GM19351 (cell line): ENCODE measurements around the gene CCDC92.

ENCODE experiments used
- ATAC-seq: cut with Tn5 transposase; IDR thresholded peaks from one replicate; pipeline ENCODE4 v1.9.1; 2021; ENCODE audit warnings: mild to moderate bottlenecking, moderate library complexity; ENCODE audit not compliant: unreplicated experiment

Gene CCDC92

DNA sequence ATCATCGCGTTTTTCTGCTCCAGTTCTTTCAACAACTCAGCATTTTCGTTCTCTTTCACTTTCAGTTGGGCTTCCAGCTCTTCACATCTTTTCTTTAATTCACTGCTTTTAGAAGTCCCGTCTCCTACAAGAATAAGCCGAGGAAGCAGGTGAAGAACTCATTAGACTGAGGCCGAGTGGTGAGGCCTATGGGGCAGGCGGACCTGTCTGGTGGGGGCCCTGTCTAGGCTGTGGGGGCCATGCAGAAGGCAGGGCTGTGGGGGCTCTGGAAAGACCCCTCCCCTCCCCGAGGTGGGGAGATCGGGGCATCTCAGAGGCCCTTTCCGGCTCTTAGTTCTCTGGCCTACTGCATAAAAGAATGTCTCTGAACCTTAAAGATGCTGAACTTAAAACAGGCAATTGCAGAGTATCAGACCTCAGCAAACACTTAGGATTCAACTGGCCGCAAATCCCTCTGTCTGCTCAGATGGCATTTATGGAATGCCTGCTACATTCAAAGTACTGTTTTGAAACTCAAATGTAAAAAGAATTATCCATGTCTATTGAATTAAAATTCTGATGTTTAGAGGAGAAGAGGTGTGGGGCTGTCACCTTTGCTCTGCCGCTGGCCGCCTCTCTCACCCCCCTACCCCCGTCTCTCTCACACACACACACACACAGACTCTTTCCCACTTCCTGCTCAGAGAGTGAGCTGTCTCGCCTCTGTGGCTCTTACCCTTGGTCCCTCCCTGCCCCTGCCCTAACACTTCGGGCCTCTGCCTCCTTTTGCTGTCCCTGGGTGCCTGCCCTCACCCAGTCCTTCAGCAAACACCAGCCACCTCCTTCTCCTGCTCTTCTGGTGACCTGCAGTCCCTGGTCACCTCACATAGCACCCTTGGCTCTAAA is 34.7 kb downstream of the CCDC92 start:
- ATAC-seq: no peak

GRCh38 chr12:123936956-123937706 is 35.5 kb downstream of the CCDC92 start:
- no peak for ATAC-seq

DNA sequence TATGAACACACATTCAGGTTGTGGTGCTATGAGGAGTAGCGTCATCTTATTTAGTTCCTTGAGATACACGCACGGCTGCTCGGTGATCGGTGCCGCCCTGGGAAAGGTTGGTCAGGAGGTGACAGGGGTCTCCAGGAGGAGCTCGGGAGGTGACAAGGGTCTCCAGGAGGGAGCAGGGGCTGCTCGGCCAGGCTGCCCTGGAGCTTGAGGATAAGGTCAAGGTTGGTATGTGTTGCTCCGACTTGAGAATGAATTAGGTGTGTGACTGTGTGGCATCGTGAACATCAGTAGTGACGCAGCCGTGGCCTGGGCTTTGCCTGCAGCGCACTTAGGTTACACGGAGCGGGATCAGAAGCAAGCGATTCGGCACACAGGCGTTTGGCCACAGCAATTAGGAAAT is 36.2 kb downstream of the CCDC92 start:
- no peak for ATAC-seq

- no peak for ATAC-seq
Measured at GRCh38 chr12:123935956-123936355, 36.7 kb downstream of the CCDC92 start.

DNA sequence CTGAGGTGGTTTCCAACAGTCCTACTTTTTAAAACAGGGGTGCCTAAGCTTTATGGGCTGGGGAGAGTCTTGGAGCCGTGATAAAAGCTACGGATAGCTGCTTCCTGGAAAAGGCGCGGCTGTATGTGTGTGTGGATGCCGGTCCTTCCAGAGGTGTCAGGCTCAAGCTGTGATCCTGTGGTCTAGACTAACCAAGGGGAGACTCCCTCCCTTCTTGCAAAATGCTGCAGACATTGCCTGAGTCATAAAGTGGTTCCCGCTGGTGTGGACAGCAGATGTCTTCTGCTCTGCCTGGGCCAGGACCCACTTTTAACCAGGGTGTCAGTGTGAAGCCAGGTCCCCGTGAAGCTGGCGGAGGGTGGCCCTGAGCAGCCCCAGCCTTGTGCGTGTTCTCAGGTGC is 37.8 kb downstream of the CCDC92 start:
- no peak for ATAC-seq

DNA sequence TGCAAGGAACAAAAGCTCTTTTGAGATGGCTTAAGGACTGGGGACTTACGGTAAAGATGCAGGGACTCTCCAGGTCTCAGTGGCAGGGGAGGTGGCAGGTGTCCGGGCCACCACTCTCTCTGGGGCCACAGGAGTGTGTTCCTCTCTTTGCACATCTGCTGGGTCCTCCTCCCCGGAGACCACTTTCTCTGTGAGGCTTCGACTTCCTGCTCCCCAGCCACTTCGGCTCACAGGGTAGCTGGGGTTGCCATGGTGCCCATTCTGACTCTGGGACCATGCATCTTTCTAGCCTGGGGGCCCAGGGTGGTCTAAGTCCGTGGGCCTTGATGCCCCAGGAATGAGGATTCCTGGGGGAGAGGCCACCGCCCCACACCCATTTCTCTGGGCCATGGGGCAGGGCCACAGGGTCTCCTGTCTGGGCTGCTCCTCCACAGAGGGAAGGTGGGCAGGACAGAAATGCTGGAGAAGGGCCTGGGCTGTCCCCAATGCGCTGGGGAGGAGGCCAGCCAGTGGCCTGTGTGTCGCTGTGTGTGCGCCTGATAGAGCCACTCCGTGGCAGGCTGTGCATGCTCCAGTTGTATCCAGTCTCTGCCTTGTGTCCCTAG is 38.5 kb downstream of the CCDC92 start:
- no peak for ATAC-seq

- no peak for ATAC-seq
Measured at GRCh38 chr12:123933214-123933613, 39.4 kb downstream of the CCDC92 start.

GRCh38 chr12:123931686-123932321 is 40.8 kb downstream of the CCDC92 start:
- ATAC-seq: no peak

DNA sequence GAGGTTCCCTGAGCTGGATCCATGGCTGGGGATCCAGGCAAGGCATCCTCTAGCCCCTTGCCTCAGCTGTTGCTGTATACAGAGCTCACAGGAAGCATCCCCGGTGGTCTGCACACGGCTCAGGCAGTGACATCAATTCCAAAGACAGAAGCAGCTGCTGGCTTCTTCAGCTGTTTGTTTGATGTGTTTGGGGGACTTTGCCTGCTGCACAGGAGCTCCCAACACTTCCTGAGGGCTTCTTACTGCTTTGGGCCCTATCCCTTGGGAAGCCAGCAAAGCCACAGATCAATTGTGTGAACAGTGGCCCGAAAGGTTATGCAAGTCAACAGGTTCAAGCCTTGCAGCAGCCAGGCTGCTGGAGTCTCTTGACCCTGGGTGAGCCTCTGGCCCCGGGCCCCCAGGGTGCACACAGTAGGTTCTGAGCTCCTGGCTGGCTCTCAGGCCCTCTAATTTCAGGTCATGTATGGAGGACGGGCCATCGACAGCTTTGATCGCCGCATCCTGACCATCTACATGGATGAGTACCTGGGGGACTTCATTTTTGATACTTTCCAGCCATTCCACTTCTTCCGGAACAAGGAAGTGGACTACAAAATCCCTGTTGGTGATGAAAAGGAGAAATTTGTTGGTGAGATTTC is 42.6 kb downstream of the CCDC92 start:
- ATAC-seq: no peak

DNA sequence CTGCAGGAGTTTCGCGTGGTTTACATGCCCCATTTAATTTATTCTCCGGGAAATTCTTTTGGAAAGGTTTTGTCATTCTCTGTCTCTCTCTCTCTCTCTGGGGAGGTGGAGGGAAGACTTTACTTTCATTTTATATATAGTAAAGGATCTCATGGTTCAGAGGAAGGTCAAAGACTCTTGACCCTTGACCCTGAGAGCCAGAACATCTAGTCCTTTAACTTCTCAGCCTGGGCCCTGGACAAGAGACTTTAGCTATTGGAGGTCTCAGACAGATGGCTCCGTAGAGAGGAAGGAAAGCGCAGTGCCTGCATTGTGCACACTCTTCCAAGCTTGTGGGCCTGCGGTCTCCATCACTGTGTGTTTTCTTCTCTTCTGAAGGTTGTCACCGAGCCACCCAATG is 43.7 kb downstream of the CCDC92 start:
- ATAC-seq: no peak

DNA sequence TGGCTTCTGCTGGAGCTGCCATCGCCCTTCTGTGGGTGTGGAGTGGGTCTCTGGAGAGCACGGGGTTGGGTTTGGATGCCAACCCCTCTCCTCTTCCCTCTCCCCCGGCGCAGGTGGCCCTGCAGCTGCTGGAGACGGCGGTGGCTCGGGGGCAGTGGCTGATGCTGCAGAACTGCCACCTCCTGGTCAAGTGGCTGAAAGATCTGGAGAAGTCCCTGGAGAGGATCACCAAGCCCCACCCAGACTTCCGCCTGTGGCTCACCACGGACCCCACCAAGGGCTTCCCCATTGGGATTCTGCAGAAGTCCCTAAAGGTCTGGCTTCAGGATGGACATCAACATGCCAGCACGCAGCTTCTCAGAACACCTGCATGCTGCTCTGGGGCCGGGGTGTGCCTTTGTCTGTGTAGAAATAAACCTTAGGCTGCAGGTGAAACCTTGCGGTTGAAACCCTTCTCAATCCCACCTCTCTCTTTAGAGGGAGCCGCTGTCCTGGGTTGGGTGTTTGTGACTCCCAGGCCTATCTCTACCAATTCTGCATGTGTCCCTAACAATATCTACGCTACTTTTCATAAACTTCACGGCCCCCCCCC is 44.3 kb downstream of the CCDC92 start:
- no peak for ATAC-seq

GRCh38 chr12:123924539-123924938 is 48.1 kb downstream of the CCDC92 start:
- ATAC-seq: no peak

GRCh38 chr12:123923927-123924326 is 48.7 kb downstream of the CCDC92 start:
- no peak for ATAC-seq

GRCh38 chr12:123923038-123923437 is 49.6 kb downstream of the CCDC92 start:
- no peak for ATAC-seq

DNA sequence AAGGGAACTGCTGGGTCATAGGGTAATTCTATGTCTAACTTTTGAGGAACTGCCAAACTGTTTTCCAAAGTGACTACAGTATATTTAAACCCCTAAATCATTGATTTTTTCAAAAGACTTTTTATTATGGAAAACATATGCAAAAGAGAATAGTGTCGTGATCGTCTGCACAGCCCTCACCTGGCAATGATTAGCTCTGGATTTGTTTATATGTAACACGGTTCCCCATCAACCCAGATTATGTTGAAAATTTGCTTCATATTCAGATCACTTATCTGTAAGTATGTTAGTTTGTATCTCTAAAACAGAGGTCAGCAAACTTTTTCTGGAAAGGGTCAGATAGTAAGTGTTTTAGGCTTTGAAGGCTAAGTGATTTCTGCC is 52.7 kb downstream of the CCDC92 start:
- no peak for ATAC-seq

DNA sequence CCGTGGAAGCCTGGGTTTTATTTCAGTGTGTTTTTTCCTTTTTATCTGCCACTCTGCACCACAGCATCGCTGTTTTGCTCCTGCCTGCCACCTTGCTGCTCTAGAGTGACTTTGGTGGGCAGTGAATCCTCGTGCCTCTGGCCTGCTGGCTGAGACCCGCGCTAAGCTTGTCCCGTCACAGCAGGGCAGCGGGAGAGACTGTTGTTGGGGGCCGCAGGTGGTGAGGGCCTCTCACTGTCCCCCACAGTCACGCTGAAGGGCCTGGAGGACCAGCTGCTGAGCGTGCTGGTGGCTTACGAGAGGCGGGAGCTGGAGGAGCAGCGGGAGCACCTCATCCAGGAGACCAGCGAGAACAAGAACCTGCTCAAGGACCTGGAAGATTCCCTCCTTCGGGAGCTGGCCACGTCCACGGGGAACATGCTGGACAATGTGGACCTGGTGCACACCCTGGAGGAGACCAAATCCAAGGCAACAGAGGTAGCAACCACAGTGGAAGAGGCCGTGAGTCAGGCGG is 55.2 kb downstream of the CCDC92 start:
- ATAC-seq: no peak

- no peak for ATAC-seq
Measured at GRCh38 chr12:123916729-123917128, 55.9 kb downstream of the CCDC92 start.

- no peak for ATAC-seq
Measured at GRCh38 chr12:123914726-123915333, 57.8 kb downstream of the CCDC92 start.

- no peak for ATAC-seq
Measured at GRCh38 chr12:123912415-123913380, 59.9 kb downstream of the CCDC92 start.
